GM10266 (cell line): ENCODE data around the gene ACY1.

Experiments
- DNase-seq: peaks from one replicate; pipeline ENCODE4 v3.0.0; 2012; ENCODE audit errors: extremely low spot score
- TF ChIP-seq, protein P1 (sequence below): IDR thresholded peaks from 2 replicates; pipeline ENCODE4 v1.5.1; 2012; ENCODE audit warnings: mild to moderate bottlenecking, low read depth; ENCODE audit not compliant: control insufficient read depth, insufficient read depth; ENCODE audit errors: missing control alignments

Gene ACY1

GRCh38 chr3:51943451-51944391 is 39.6 kb upstream of the ACY1 start:
- DNase-seq, result no peak
- TF ChIP-seq, protein P1, sequence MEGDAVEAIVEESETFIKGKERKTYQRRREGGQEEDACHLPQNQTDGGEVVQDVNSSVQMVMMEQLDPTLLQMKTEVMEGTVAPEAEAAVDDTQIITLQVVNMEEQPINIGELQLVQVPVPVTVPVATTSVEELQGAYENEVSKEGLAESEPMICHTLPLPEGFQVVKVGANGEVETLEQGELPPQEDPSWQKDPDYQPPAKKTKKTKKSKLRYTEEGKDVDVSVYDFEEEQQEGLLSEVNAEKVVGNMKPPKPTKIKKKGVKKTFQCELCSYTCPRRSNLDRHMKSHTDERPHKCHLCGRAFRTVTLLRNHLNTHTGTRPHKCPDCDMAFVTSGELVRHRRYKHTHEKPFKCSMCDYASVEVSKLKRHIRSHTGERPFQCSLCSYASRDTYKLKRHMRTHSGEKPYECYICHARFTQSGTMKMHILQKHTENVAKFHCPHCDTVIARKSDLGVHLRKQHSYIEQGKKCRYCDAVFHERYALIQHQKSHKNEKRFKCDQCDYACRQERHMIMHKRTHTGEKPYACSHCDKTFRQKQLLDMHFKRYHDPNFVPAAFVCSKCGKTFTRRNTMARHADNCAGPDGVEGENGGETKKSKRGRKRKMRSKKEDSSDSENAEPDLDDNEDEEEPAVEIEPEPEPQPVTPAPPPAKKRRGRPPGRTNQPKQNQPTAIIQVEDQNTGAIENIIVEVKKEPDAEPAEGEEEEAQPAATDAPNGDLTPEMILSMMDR, result no peak

DNA sequence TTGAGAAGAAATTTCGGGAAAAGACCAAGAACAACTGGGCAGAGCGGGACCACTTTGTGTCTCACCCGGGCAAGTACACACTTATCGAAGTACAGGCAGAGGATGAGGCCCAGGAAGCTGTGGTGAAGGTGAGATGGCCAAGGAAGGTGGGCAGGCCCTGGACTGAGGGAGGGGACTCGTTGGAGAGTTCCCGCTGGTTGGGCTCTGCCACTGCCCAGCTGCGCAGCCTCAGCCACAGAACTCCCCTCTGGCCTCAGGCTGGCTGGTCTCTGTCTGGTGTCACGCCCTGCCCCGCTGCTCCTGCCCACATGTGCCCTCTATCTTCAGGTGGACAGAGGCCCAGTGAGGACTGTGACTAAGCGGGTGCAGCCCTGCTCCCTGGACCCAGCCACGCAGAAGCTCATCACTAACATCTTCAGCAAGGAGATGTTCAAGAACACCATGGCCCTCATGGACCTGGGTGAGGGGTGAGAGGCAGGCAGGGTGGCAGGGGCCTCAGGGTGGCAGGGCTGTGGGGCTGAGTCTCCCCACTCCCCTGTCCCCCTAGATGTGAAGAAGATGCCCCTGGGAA is 38.8 kb upstream of the ACY1 start:
- DNase-seq, result no peak
- TF ChIP-seq, protein P1, result no peak

- TF ChIP-seq, protein P1, result no peak
- DNase-seq, result no peak
Observed at GRCh38 chr3:51945031-51945840, 38.1 kb upstream of the ACY1 start.

- DNase-seq, result no peak
- TF ChIP-seq, protein P1, result no peak
Observed at GRCh38 chr3:51945926-51946705, 37.2 kb upstream of the ACY1 start.

DNA sequence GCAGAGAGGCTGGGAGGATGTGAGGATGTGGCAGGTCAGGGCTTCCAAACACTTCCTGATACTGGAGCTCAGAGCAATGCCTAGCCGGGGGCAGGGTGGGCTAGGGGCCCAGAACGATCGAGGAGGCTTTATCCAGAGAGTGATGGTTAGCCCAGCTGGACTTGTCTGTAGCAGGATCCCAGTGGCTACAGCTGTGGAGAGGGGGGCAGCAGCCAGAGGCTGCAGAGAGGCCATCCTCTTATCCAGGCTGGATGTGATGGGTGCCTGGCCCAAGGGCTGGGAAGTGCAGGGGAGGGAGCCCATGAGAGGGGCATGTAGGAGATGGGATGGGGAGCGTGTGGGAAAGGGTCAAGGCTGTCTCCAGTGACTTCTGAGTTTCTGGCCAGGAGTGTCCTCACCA is 36.5 kb upstream of the ACY1 start:
- no peak for DNase-seq
- TF ChIP-seq, protein P1, result no peak

DNA sequence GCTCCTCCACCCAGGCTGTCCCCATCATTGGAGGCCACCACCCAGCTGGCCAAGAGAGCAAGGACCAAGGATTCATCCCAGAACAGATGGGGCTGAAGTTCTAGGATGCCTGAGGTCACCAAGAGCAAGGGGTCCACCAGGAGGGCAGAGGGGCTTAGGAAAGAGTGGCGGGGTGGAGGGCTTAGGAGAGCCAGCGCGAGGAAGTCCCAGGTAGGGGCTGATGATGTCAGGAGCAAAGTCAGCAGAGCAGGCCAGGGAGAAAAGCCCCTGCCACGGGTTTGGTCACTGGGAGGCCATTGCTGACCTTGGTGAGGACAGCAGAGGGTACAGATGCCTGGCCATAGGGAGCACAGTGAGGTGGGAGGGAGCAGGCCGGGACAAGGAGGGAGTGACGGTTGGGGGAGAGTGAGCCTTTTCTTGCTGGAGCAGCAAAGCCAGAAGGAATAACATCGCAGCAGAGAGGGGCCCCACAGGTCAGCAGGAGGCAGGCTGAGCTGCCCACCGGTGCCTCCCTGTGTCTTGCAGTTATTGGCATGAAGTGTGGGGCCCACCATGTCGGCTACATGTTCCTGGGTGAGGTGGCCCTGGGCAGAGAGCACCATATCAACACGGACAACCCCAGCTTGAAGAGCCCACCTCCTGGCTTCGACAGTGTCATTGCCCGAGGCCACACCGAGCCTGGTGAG is 36.0 kb upstream of the ACY1 start:
- TF ChIP-seq, protein P1, result no peak
- DNase-seq, result no peak
